Testis (tissue), 2 donors: ENCODE results near the gene RABGAP1L.

Source experiments
- CTCF ChIP-seq, 3 experiments: fragments of 450-650 bp in 2 of 3; fragments of 200-600 bp in 1 of 3; sonication (generic) in 1 of 3; IDR thresholded peaks; one replicate each; pipeline ENCODE4 v1.5.1; 2016 to 2019; ENCODE audit warnings: antibody characterized with exemption in 3 of 3, mild to moderate bottlenecking in 2 of 3, moderate library complexity in 1 of 3
- POLR2A ChIP-seq: fragments of 450-650 bp; IDR thresholded peaks from one replicate; pipeline ENCODE4 v1.6.1; 2017; ENCODE audit warnings: antibody characterized with exemption, mild to moderate bottlenecking, moderate library complexity

GRCh38 chr1:174875306-174875705, 716.0 kb downstream of the RABGAP1L start:
- no peak for TF ChIP-seq CTCF (IDR thresholded peaks at IDR 0.05)
- no peak for TF ChIP-seq POLR2A
